Astrocyte of the spinal cord (primary cell): Measurements from ENCODE around the gene XPO1.

ENCODE experiments used
- DNase-seq: peaks from one replicate; pipeline ENCODE4 v3.0.0; 2011; ENCODE audit warnings: low read depth, low spot score
- H3K4me3 ChIP-seq: 2 replicates; pipeline ENCODE4 v1.5.1; 2011; ENCODE audit warnings: low read depth, mild to moderate bottlenecking, low read length, moderate library complexity
- CTCF ChIP-seq: IDR thresholded peaks from 2 replicates; pipeline ENCODE4 v1.5.1; 2012; ENCODE audit warnings: low read depth, mild to moderate bottlenecking, low read length, inconsistent platforms
- in situ Hi-C: cut with HindIII; loops from 2 replicates; pipeline ENCODE4 v1.10.0; 2017; ENCODE audit warnings: low sequenced_read_pairs

Gene XPO1

GRCh38 chr2:61434314-61434713, 103.8 kb downstream of the XPO1 start:
- no peak overlapping the region for H3K4me3 ChIP-seq
- TF ChIP-seq CTCF = no peak
- DNase-seq = no peak
- in situ Hi-C loops = no loop called here

GRCh38 chr2:61433606-61434005, 104.5 kb downstream of the XPO1 start:
- in situ Hi-C loops = no loop called here
- no peak overlapping the region for H3K4me3 ChIP-seq
- TF ChIP-seq CTCF = no peak
- no peak for DNase-seq

GRCh38 chr2:61432990-61433389, 105.2 kb downstream of the XPO1 start:
- no peak for TF ChIP-seq CTCF
- in situ Hi-C loops = no loop called here
- no peak for DNase-seq
- no peak overlapping the region for H3K4me3 ChIP-seq

GRCh38 chr2:61431345-61431744, 106.8 kb downstream of the XPO1 start:
- DNase-seq = no peak
- no peak overlapping the region for H3K4me3 ChIP-seq
- TF ChIP-seq CTCF = no peak
- in situ Hi-C loops = no loop called here
